Lower leg skin (tissue), 4 donors: ENCODE results near the gene HIBCH. TPM values are rescaled to one million over a fixed set of nuclear protein-coding genes. Genes with fewer than 3 reads are reported as not detected.
"Not testable (repeated sequence)": the region's sequence is repeated elsewhere in the genome, so short reads cannot be mapped to it uniquely, and the experiment has no call there.

Source experiments
- DNase-seq, 2 donors: peaks; one replicate each; pipeline ENCODE4 v3.0.0-alpha.2; 2019; ENCODE audit warnings: low spot score in 2 of 2
- H3K4me3 ChIP-seq: fragments of 200-600 bp; sonication (generic); 2 replicates; pipeline ENCODE4 v1.5.1; 2017; ENCODE audit warnings: mild to moderate bottlenecking, low read depth; ENCODE audit not compliant: poor library complexity, severe bottlenecking
- CTCF ChIP-seq, 3 donors: fragments of 450-650 bp; IDR thresholded peaks; one replicate each; pipeline ENCODE4 v1.5.1; 2016; ENCODE audit warnings: antibody characterized with exemption in 3 of 3, mild to moderate bottlenecking in 3 of 3, moderate library complexity in 2 of 3
- POLR2A ChIP-seq, 2 donors: fragments of 450-650 bp; IDR thresholded peaks; one replicate each; pipeline ENCODE4 v1.6.1; 2016 to 2017; ENCODE audit warnings: antibody characterized with exemption in 2 of 2, mild to moderate bottlenecking in 1 of 2, moderate library complexity in 1 of 2
- WGBS, 2 donors: methylation state at CpG; one replicate each; pipeline ENCODE4 v1.1.5; 2018; 5-methylcytosine and 5-hydroxymethylcytosine counted together
- intact Hi-C: fragments of 100-400 bp; cut with DNase I; formaldehyde crosslinking; loops from one replicate; pipeline ENCODE4 v1.15.0; 2023; ENCODE audit warnings: low total_unique reads
- total RNA-seq, 4 donors: library from RNA; depleted of rRNA; stranded (reverse); fragments of >200 nt; gene quantifications; one replicate each; pipeline ENCODE4 v1.1.0, GENCODE V29; 2016

The HIBCH gene
- total RNA-seq, 4 donors from 2014 or later: 10.0 to 21.4 (median 18.4) TPM

DNA sequence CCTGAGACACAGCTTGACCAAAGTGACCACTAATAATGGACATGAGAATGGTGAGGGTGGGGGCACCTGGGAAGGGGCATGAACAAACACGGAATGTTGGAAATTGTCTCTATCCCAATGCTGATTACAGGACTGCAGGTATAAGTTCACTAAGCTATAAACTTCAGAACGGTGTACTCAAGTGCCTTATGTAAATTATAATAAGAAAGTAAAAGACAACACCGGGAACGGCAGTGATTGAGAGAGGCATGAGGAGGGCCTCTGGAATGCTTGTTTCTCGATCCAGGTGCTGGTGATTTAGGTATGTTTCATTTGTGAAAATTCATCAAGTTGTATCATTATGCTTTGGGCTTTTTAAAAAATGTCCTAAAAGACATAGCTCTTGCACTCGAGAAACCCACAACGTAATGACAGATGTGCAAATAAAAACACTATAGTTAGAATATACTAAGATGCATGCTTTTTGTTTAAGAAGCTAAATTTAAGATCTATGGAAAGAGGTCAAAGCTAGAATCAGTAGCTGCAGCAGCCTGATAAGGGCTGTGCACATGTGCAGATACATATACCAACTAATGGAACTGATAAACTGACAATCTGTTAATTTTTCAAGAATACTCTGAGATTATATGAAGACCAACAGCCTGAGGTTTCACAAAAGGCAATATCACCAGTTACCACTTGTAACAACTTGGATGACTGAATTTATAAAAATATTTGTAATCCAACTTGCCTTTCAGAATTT, 7.6 kb downstream of the HIBCH start:
- intact Hi-C loops: no loop called here
- DNase-seq: no peak
- TF ChIP-seq POLR2A (IDR thresholded peaks at IDR 0.05) (no peak), CTCF (IDR thresholded peaks at IDR 0.05) (no peak)
- 76 to 77% methylated on average over 7 of the region's 7 CpGs for WGBS, 2 donors
- no peak overlapping the region for H3K4me3 ChIP-seq

- H3K4me3 ChIP-seq: no peak overlapping the region
- TF ChIP-seq CTCF (IDR thresholded peaks at IDR 0.05): no peak
- DNase-seq: no peak
- WGBS, 2 donors: 93 to 100% methylated on average over 1 of the region's 1 CpG
- intact Hi-C loops: no loop called here
These were observed 11.6 kb downstream of the HIBCH start for GRCh38 chr2:190308031-190308430.

DNA sequence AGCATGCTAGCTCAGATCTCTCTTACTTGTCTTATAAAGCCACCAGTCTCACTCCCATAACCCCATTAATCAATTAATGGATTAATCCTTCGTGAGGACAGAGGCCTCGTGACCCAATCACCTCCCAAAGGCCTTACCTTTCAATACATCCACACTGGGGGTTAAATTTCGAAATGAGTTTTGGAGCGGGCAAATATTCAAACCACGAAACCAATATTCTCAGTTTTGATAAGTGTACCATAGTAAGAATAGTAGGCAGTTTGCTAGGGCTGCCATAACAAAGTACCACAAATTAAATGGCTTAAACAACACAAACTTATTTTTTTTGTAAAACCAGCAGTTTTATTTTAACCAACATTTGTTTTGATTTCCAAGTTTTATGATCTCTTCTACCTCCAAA, 15.2 kb downstream of the HIBCH start:
- DNase-seq: no peak
- 93% methylated on average over 5 of the region's 5 CpGs for WGBS, 2 donors
- TF ChIP-seq CTCF (IDR thresholded peaks at IDR 0.05): no peak
- TF ChIP-seq POLR2A (IDR thresholded peaks at IDR 0.05): no peak

GRCh38 chr2:190303647-190304046, 16.0 kb downstream of the HIBCH start:
- TF ChIP-seq CTCF (IDR thresholded peaks at IDR 0.05): no peak
- no peak for TF ChIP-seq POLR2A (IDR thresholded peaks at IDR 0.05)
- DNase-seq: no peak
- H3K4me3 ChIP-seq: no peak overlapping the region
- intact Hi-C loops: no loop called here

More for the DNA sequence above, 15.2 kb downstream of the HIBCH start:
- no peak overlapping the region for H3K4me3 ChIP-seq
- intact Hi-C loops: no loop called here

- TF ChIP-seq POLR2A (IDR thresholded peaks at IDR 0.05): no peak
- no peak for TF ChIP-seq CTCF (IDR thresholded peaks at IDR 0.05)
- WGBS, 2 donors: 56 to 67% methylated on average over 1 of the region's 1 CpG
These were observed 17.6 kb downstream of the HIBCH start for GRCh38 chr2:190302052-190302451.

DNA sequence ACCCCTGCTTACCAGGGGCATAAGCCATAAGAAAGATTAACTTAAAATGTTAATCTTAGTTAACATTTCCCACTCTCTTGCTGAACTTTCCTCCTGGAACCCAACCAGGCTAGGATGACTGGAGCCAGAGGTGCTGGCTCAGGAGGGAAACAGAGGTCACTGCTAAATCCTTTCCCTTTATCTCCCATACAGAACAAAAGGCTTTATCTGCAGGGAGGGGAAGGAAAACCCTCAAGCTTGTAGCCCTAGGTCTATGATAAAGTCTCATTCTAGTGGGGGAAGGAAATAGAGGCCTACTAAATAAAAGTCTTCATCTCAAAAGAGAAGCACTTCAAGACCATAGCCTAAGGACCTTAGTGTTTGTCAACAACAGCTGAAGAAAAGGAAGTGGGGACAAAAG, 18.6 kb downstream of the HIBCH start:
- no peak overlapping the region for H3K4me3 ChIP-seq
- TF ChIP-seq POLR2A (IDR thresholded peaks at IDR 0.05) (no peak), CTCF (IDR thresholded peaks at IDR 0.05) (no peak)
- intact Hi-C loops: no loop called here
- DNase-seq: no peak

More at GRCh38 chr2:190302052-190302451, 17.6 kb downstream of the HIBCH start:
- no peak for DNase-seq
- intact Hi-C loops: no loop called here
- no peak overlapping the region for H3K4me3 ChIP-seq

- intact Hi-C loops, H3K4me3 ChIP-seq, DNase-seq: not testable (repeated sequence)
- 98 to 100% methylated on average over 2 of the region's 2 CpGs for WGBS, 2 donors
These were observed 21.7 kb downstream of the HIBCH start for GRCh38 chr2:190297880-190298279.
